ENCODE results near the gene MAP10.
"Not testable (repeated sequence)": the region's sequence is repeated elsewhere in the genome, so short reads cannot be mapped to it uniquely, and the experiment has no call there.

The MAP10 gene

GRCh38 chr1:232805269-232806185 is at the start of gene MAP10:
TSS of gene MAP10 (plus strand) at chr1:232805416. CDS start at chr1:232805450, 34 bp downstream.
- DNase-seq: peak; percentile 81

GRCh38 chr1:232764458-232765251 is 40.6 kb upstream of the MAP10 start:
- no peak for DNase-seq

DNA sequence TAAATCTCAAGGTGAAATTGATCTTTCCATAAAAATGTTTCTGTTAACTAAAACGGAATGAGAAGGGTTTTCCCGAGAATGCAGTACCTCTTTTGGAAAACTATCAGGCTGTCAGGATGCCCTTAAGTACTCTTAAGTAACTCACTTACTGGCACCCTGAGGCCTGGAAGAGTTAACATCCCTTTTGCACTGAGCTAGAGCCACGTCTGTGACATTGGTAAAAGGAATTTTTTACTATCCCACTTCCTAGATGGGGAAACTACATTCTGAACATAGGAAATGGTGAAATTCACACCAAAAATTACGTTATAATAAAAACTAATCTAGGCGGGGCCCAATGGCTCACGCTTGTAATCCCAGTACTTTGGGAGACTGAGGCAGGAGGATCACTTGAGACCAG is 39.7 kb upstream of the MAP10 start:
- DNase-seq: no peak

DNA sequence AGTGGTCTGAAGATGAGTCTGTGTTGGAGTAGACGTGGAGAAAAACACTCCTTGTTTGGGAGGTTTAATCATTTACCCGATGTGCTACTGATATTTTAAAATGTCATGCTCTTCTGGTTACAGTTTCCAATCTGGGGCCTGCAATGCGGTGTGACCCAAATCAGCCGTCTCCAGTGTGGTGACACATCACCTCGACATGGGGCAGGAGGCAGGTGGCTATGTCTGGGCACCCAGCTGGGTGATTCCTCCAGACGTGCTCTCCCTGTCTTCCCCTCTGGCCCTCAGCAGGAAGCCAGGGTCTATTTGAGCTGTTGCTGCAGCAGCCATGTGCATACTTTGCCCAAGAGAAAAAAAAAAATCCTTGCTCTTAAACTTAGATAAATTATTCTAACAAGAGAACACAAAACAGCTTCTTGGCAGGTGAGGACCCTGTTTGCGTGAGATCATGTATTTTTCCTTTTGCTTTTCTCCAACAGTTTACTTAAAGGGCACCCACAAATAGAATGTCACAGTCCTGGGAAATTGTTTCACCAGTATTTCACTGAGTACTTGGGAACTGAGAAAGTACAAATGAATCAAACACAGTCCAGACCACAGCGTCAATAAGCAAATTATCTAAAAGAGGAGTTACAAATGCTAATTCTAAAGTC is 38.9 kb upstream of the MAP10 start:
- no peak for DNase-seq

DNA sequence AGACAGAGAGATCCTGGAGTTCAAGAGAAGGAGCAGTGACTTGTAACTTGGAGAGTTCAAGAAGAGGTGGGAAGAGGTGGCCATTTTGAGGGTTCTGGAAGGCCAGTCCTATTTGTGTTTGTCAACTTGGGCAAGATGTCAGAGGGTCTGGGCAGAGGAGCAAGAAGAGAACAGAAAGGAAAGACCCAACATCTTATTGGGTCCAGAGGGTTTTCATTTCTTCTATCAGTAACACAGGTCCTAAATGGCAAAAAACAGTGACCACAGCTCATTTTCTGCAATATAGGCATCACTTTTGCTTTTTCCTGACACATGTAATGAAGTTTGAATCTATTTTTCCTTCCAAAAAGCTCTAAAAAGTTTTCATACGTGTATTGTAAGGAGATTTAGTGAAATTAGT is 38.3 kb upstream of the MAP10 start:
- DNase-seq: no peak

DNA sequence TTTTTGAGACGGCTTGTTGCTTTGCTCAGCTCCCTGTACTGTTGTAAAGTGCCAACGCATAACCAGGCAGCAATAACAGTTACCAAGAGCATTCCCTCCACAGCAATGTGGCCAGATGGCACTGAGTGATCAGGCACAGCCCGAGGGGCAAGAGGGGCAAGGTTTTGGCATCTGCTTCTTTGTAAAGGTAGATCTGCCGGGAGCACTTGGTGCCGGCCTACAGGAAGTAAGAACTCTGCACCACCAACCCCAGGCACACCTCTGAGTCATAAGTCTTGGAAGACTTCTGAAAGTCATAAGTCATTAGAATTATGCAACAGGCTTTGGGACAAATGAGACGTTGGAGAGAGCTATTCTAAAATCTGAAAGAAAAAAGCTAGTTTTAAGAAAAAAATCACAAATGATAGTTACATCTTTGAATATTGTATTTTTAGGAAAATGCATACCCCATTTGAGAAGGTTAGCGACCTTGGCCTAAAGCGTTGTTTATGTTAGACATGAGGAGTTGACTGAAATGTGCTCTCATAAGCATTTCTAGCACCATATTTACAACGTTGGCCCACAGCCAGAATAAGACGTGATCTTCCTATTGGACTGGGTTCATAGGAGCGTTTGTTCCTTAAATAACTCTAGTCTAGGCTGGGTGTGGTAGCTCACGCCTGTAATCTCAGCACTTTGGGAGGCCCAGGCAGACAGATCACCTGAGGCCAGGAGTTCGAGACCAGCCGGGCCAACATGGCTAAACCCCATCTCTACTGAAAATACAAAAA is 37.7 kb upstream of the MAP10 start:
- peak in 1 of 2 donors; percentile 17 for DNase-seq

DNA sequence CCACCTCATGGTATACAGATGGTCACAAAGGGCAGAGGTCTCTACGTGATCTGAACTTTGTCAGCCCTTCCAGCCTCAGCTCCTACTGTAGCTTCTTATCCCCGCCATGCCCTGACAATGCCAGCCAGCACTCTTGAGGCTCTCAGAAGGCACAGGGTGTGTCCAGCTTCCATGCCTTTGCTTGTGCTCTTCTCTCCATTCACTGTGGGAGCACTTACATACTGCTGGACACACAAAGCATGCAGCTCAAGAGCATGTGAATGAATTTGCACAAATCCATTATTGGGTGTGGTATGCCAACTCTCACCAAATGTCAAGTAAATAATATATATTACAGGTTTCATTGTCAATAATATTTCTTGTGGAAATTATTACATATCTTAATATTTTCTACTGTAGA is 36.4 kb upstream of the MAP10 start:
- no peak for DNase-seq

GRCh38 chr1:232769733-232770132 is 35.5 kb upstream of the MAP10 start:
- no peak for DNase-seq

- DNase-seq: no peak
Observed at GRCh38 chr1:232773752-232774151, 31.5 kb upstream of the MAP10 start.

GRCh38 chr1:232776526-232777106 is 28.6 kb upstream of the MAP10 start:
- no peak for DNase-seq

- no peak for DNase-seq
Observed at GRCh38 chr1:232780354-232780753, 24.9 kb upstream of the MAP10 start.

DNA sequence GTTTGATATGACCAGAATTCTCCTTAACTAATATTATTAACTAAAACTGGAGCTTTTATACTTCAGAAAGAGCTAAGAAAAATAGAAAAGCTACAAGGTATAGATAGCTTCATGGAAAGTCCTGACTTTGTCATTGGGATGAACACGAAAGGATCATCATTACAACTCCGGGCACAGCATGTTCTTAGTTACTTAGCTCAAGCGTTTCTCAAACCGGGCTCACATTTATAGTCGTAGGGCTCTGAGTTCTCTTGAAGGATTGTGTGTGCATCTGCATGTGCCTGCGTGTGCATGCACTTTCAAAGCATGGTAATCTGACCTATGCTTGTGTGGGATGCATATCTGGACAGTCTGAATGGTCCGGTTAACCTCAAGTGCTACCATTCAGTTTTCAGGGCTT is 20.4 kb upstream of the MAP10 start:
- no peak for DNase-seq

GRCh38 chr1:232785630-232786029 is 19.6 kb upstream of the MAP10 start:
- not testable (repeated sequence) for DNase-seq

DNA sequence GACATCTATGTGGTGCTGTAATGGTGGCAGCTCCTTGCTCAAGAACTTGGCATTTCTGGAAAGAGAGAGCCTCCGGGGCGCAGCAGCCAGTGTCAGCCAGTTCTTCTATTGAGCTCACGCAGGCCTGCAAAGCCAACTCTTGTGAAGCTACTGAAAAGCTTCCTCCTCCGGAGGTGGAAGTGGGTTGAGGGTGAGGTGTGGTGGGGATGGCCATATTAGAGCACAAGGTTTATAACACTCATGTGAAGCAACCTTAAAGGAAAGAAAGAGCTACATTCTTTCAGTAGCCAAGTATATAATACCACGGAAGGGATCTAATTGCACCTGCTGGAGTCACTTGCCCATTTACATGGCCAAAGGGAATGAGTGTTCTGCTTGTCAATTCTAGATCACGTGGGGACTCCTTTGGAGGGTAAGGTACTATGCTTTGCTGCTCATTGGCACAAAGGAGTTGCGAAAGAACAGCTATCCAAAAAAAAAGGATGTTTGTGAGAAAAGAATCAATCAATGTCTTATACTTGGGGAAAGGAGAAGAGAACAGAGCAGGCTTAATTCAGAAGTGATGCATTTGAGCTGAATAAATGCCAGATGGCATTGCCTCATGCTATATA is 18.3 kb upstream of the MAP10 start:
- DNase-seq: no peak

- DNase-seq: no peak
Observed at GRCh38 chr1:232788235-232788872, 16.9 kb upstream of the MAP10 start.

GRCh38 chr1:232789651-232790050 is 15.6 kb upstream of the MAP10 start:
- no peak for DNase-seq

- DNase-seq: no peak
Observed at GRCh38 chr1:232792949-232793348, 12.3 kb upstream of the MAP10 start.

DNA sequence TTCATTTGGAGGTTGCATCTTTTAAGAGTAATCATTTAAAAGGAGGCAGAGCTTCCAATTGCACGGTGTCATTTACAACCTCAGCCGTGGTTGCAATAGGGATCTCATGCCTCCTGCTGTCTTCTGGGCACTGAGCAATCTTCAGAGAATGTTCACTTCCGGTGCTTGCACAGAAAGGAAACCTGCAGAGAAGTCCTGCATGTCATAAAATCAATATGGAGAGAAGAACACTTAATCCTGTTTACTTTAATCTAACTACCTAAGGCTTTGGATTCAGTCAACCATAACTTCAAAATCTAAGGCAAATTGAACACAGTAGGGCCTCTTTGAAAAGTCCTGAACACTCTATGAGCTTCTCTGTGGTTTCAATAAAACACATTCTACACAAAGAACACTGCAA is 11.3 kb upstream of the MAP10 start:
- DNase-seq: peak in 1 of 2 donors; percentile 18

GRCh38 chr1:232795497-232796053 is 9.6 kb upstream of the MAP10 start:
- DNase-seq: no peak

GRCh38 chr1:232797856-232798510 is 7.2 kb upstream of the MAP10 start:
- no peak for DNase-seq

Measured in CD4-positive, alpha-beta T cell treated with Interferon alpha-2 for 1 hour (primary cell).